Gastrocnemius medialis (tissue), 4 donors: Measurements from ENCODE around the gene ACY1.

Source experiments
- CTCF ChIP-seq, 5 experiments: fragments of 450-650 bp in 3 of 5; fragments of 200-600 bp in 2 of 5; sonication (generic) in 2 of 5; IDR thresholded peaks in 4 of 5; conservative IDR thresholded peaks in 1 of 5; 1 replicate in 4 of 5; 2 replicates in 1 of 5; pipeline ENCODE4 v1.5.1; 2016 to 2019; ENCODE audit warnings: antibody characterized with exemption in 5 of 5, mild to moderate bottlenecking in 3 of 5, moderate library complexity in 3 of 5
- POLR2A ChIP-seq, 2 donors: fragments of 450-650 bp; IDR thresholded peaks; one replicate each; pipeline ENCODE4 v1.6.1; 2017; ENCODE audit warnings: antibody characterized with exemption in 2 of 2, mild to moderate bottlenecking in 2 of 2, moderate library complexity in 2 of 2

- no peak for TF ChIP-seq CTCF (IDR thresholded peaks at IDR 0.05 in 4 of 5, conservative IDR thresholded peaks at IDR 0.05 in 1 of 5)
- TF ChIP-seq POLR2A (IDR thresholded peaks at IDR 0.05): no peak
Observed at GRCh38 chr3:52036829-52037228, 53.5 kb downstream of the ACY1 start.
